IMR-90 (cell line): ENCODE measurements around the gene POFUT2. TPM values are rescaled to one million over a fixed set of nuclear protein-coding genes. Genes with fewer than 3 reads are reported as not detected.
A peak's percentile ranks its signal among the peaks of the same experiment; 100 is the strongest.

ENCODE experiments used
- ATAC-seq: fragments of 200-7000 bp; cut with Tn5 transposase; 2 replicates; pipeline ENCODE4 v1.9.1; 2020; ENCODE audit warnings: low read depth, mild to moderate bottlenecking, moderate library complexity
- BruUV-seq: library from RNA; stranded (reverse); fragments of 400-500 nt; replicated peaks from 2 replicates; lab custom pipeline; 2021; lab: Mats Ljungman, UMichigan
- CTCF ChIA-PET: fragments of 300-600 bp; formaldehyde crosslinking; extraction: SDS; loops from one replicate; lab custom pipeline; 2021; ENCODE audit warnings: antibody characterized with exemption; lab: Yijun Ruan, JAX
- POLR2A ChIA-PET: fragments of 300-600 bp; sonication (Branson Sonifier 250); formaldehyde crosslinking; loops from one replicate; lab custom pipeline; 2022; ENCODE audit warnings: antibody characterized with exemption; ENCODE audit not compliant: unreplicated experiment; lab: Charles Lee
- DNase-seq: peaks from one replicate; pipeline ENCODE4 v3.0.0; 2013
- H2AFZ ChIP-seq: replicated peaks from 2 replicates; pipeline ENCODE3; 2013; ENCODE audit warnings: low read length, mild to moderate bottlenecking; ENCODE audit not compliant: poor library complexity
- H2AK5ac ChIP-seq: 2 replicates; pipeline ENCODE4 v1.6.1; 2013; ENCODE audit warnings: low read depth, low read length, inconsistent platforms
- H2AK9ac ChIP-seq: replicated peaks from 2 replicates; pipeline ENCODE3; 2013; ENCODE audit warnings: mild to moderate bottlenecking, low read depth, low read length, moderate library complexity; ENCODE audit not compliant: poor library complexity
- H2BK120ac ChIP-seq: 2 replicates; pipeline ENCODE4 v1.6.1; 2013; ENCODE audit warnings: low read depth, low read length, inconsistent platforms
- H2BK15ac ChIP-seq: 3 replicates; pipeline ENCODE4 v1.6.1; 2013; ENCODE audit warnings: low read depth, low read length, inconsistent platforms
- H2BK20ac ChIP-seq: 2 replicates; pipeline ENCODE4 v1.6.1; 2013; ENCODE audit warnings: low read depth, mild to moderate bottlenecking, inconsistent platforms, low read length, moderate library complexity
- H2BK5ac ChIP-seq: 2 replicates; pipeline ENCODE4 v1.6.1; 2013; ENCODE audit warnings: mild to moderate bottlenecking, low read depth, low read length, inconsistent platforms; ENCODE audit not compliant: poor library complexity, severe bottlenecking
- H3K14ac ChIP-seq: replicated peaks from 2 replicates; pipeline ENCODE4 v1.6.1; 2013; ENCODE audit warnings: low read depth, low read length, inconsistent platforms
- H3K18ac ChIP-seq: 2 replicates; pipeline ENCODE4 v1.6.1; 2013; ENCODE audit warnings: low read depth, low read length, control low read depth
- H3K23ac ChIP-seq: 2 replicates; pipeline ENCODE4 v1.6.1; 2013; ENCODE audit warnings: low read depth, low read length, inconsistent platforms
- H3K27ac ChIP-seq: 2 replicates; pipeline ENCODE4 v1.5.1; 2013; ENCODE audit warnings: mild to moderate bottlenecking, control low read depth, low read length; ENCODE audit not compliant: insufficient read depth
- H3K27me3 ChIP-seq: 2 replicates; pipeline ENCODE4 v1.6.1; 2013; ENCODE audit warnings: low read length; ENCODE audit not compliant: control insufficient read depth, insufficient read depth
- H3K36me3 ChIP-seq: 2 replicates; pipeline ENCODE4 v1.6.1; 2013; ENCODE audit warnings: low read length, mixed read lengths; ENCODE audit not compliant: control insufficient read depth, insufficient read depth
- H3K4ac ChIP-seq: 2 replicates; pipeline ENCODE4 v1.6.1; 2013; ENCODE audit warnings: low read depth, low read length, inconsistent platforms
- H3K4me1 ChIP-seq: 2 replicates; pipeline ENCODE4 v1.6.1; 2013; ENCODE audit warnings: low read length, mixed read lengths; ENCODE audit not compliant: control insufficient read depth, insufficient read depth
- H3K4me2 ChIP-seq: 2 replicates; pipeline ENCODE4 v1.6.1; 2013; ENCODE audit warnings: low read depth, mild to moderate bottlenecking, control low read depth, low read length, moderate library complexity
- H3K4me3 ChIP-seq: 2 replicates; pipeline ENCODE4 v1.5.1; 2013; ENCODE audit warnings: low read depth, mild to moderate bottlenecking, control low read depth, low read length, moderate library complexity; ENCODE audit not compliant: insufficient read depth
- H3K56ac ChIP-seq: 2 replicates; pipeline ENCODE4 v1.6.1; 2013; ENCODE audit warnings: low read length, inconsistent platforms; ENCODE audit not compliant: insufficient read depth; ENCODE audit errors: extremely low read depth
- H3K79me1 ChIP-seq, 2 experiments: 2 replicates each; pipeline ENCODE4 v1.6.1; 2013; ENCODE audit warnings: low read length in 2 of 2, inconsistent platforms in 1 of 2, low read depth in 1 of 2
- H3K9ac ChIP-seq: 2 replicates; pipeline ENCODE4 v1.6.1; 2013; ENCODE audit warnings: low read depth, low read length, control low read depth
- H3K9me1 ChIP-seq: 2 replicates; pipeline ENCODE4 v1.6.1; 2013; ENCODE audit warnings: low read length, inconsistent platforms; ENCODE audit not compliant: insufficient read depth
- H3K9me3 ChIP-seq: 2 replicates; pipeline ENCODE4 v1.6.1; 2013; ENCODE audit warnings: low read length; ENCODE audit not compliant: control insufficient read depth, insufficient read depth
- H4K20me1 ChIP-seq: 2 replicates; pipeline ENCODE4 v1.6.1; 2013; ENCODE audit warnings: low read length, inconsistent platforms; ENCODE audit not compliant: insufficient read depth
- H4K5ac ChIP-seq: 2 replicates; pipeline ENCODE4 v1.6.1; 2013; ENCODE audit warnings: mild to moderate bottlenecking, low read depth, low read length, control low read depth
- H4K8ac ChIP-seq, 2 experiments: 2 replicates each; pipeline ENCODE4 v1.6.1; 2013; ENCODE audit warnings: low read depth in 2 of 2, low read length in 2 of 2, control low read depth in 1 of 2, inconsistent platforms in 1 of 2
- H4K91ac ChIP-seq: 2 replicates; pipeline ENCODE4 v1.6.1; 2013; ENCODE audit warnings: low read depth, low read length, inconsistent platforms; ENCODE audit not compliant: insufficient read depth
- FOS ChIP-seq: fragments of 150-350 bp; IDR thresholded peaks from 2 replicates; pipeline ENCODE4 v1.6.1; 2016; ENCODE audit warnings: low read depth, low read length
- MAFK ChIP-seq: IDR thresholded peaks from 2 replicates; pipeline ENCODE4 v1.6.1; 2012; ENCODE audit warnings: low read depth, low read length, improper control_type of control experiment
- POLR2A ChIP-seq: IDR thresholded peaks from 2 replicates; pipeline ENCODE4 v1.6.1; 2012; ENCODE audit warnings: mild to moderate bottlenecking, low read depth, low read length
- RAD21 ChIP-seq: IDR thresholded peaks from 2 replicates; pipeline ENCODE4 v1.6.1; 2012; ENCODE audit warnings: low read length, improper control_type of control experiment
- RCOR1 ChIP-seq: IDR thresholded peaks from 2 replicates; pipeline ENCODE4 v1.6.1; 2012; ENCODE audit warnings: mild to moderate bottlenecking, low read length, improper control_type of control experiment; ENCODE audit not compliant: insufficient replicate concordance
- WGBS, 2 experiments: methylation state at CpG; one replicate each; pipeline versions ENCODE4 v1.1.5 to v1.1.7; 2013; ENCODE audit warnings: missing lambda C conversion rate in 2 of 2; ENCODE audit not compliant: insufficient read length in 1 of 2; ENCODE audit errors: extremely low coverage in 2 of 2; 5-methylcytosine and 5-hydroxymethylcytosine counted together
- dilution Hi-C: fragments of 300-500 bp; cut with HindIII; formaldehyde crosslinking; loops from one replicate; pipeline ENCODE4 v1.14.3; 2018; ENCODE audit warnings: low sequenced_read_pairs; ENCODE audit not compliant: unreplicated experiment
- in situ Hi-C: fragments of 300-500 bp; cut with MboI; formaldehyde crosslinking; loops from 3 replicates; pipeline ENCODE4 v1.14.3; 2019; ENCODE audit warnings: low sequenced_read_pairs, inconsistent platforms, mixed read lengths
- intact Hi-C: fragments of 100-400 bp; cut with micrococcal nuclease; formaldehyde crosslinking; loops from 2 replicates; pipeline ENCODE4 v1.10.0; 2022
- polyA plus RNA-seq, 3 experiments: library from polyadenylated mRNA; depleted of rRNA; stranded (reverse); fragments of >200 nt; gene quantifications; 2 replicates each; pipeline ENCODE4 v1.2.3, GENCODE V29; 2012; ENCODE audit warnings: low replicate concordance in 1 of 3
- total RNA-seq: library from RNA; depleted of rRNA; stranded (reverse); fragments of >200 nt; gene quantifications from 2 replicates; pipeline ENCODE4 v1.2.3, GENCODE V29; 2012

Gene POFUT2
- total and polyA plus RNA-seq, 2 of the 4 experiments (the other 2 are of a cell fraction) = 18.8 to 59.3 TPM

- in situ Hi-C loops = no loop called here
- H2BK20ac ChIP-seq = no peak overlapping the region
- DNase-seq (no peak), ATAC-seq (no peak)
- no peak overlapping the region for H2AFZ ChIP-seq
- H2BK120ac ChIP-seq = 0 out of 2 replicates have a peak overlapping the region, but pooled peaks have one; percentile 4
- POLR2A ChIA-PET = no interaction called here
- H4K5ac ChIP-seq = no peak overlapping the region
- H2AK5ac ChIP-seq = peak overlapping the region; percentile 78
- no peaks in the 10 kb centered on the region for H3K9me3 ChIP-seq
- TF ChIP-seq POLR2A = no peak
- no peak for TF ChIP-seq FOS
- no peak for TF ChIP-seq RCOR1
- TF ChIP-seq MAFK = no peak
- no peak for TF ChIP-seq RAD21
- H3K27ac ChIP-seq = no peak overlapping the region
- H3K79me1 ChIP-seq = no peaks in the 10 kb centered on the region
- no peak overlapping the region for H4K8ac ChIP-seq
- peaks cover 20% of the 10 kb centered on the region for H3K4me1 ChIP-seq
- no peak overlapping the region for H2BK15ac ChIP-seq
- no peak overlapping the region for H3K4me3 ChIP-seq
- peaks cover 5% of the 10 kb centered on the region; the same call in 1 of the 2 replicates for H3K9me1 ChIP-seq
- H3K9ac ChIP-seq = no peak overlapping the region
- H3K23ac ChIP-seq = no peak overlapping the region
- H3K56ac ChIP-seq = no peak overlapping the region
- 82% methylated on average over 12 of the region's 19 CpGs; no CpG with 5 or more reads in 1 of the 2 experiments for WGBS, 2 experiments
- H3K4ac ChIP-seq = 0 out of 2 replicates have a peak overlapping the region, but pooled peaks have one; percentile 27
- intact Hi-C loops = no loop called here
- CTCF ChIA-PET = no interaction called here
- BruUV-seq = no TSS peak
- H4K20me1 ChIP-seq = no peaks in the 10 kb centered on the region
- peak overlapping the region; percentile 50 for H2AK9ac ChIP-seq
- dilution Hi-C loops = no loop called here
- H3K27me3 ChIP-seq = no peaks in the 10 kb centered on the region
- H4K91ac ChIP-seq = no peak overlapping the region
- H3K4me2 ChIP-seq = no peak overlapping the region
- no peak overlapping the region for H3K18ac ChIP-seq
- no peak overlapping the region for H3K14ac ChIP-seq
- H2BK5ac ChIP-seq = no peak overlapping the region
- no peaks in the 10 kb centered on the region for H3K36me3 ChIP-seq
These were observed 48.3 kb upstream of the POFUT2 start for GRCh38 chr21:45335761-45336534.
